IPS-20b (cell line): Measurements from ENCODE around the gene LAPTM4A.
A peak's percentile ranks its signal among the peaks of the same experiment; 100 is the strongest.

Experiments used
- H3K27ac ChIP-seq: one replicate; pipeline ENCODE4 v1.5.1; 2013; ENCODE audit warnings: low read length
- H3K27me3 ChIP-seq: 2 replicates; pipeline ENCODE4 v1.6.1; 2013; ENCODE audit warnings: mild to moderate bottlenecking, low read length, inconsistent platforms; ENCODE audit not compliant: insufficient read depth
- H3K36me3 ChIP-seq: 2 replicates; pipeline ENCODE4 v1.6.1; 2013; ENCODE audit warnings: low read depth, mild to moderate bottlenecking, inconsistent platforms, low read length, moderate library complexity; ENCODE audit not compliant: insufficient read depth
- H3K4me1 ChIP-seq: 2 replicates; pipeline ENCODE4 v1.6.1; 2013; ENCODE audit warnings: mild to moderate bottlenecking, control low read depth, inconsistent platforms, low read length, moderate library complexity; ENCODE audit not compliant: insufficient read depth
- H3K4me3 ChIP-seq: 2 replicates; pipeline ENCODE4 v1.5.1; 2013; ENCODE audit warnings: mild to moderate bottlenecking, low read length, inconsistent platforms
- H3K9ac ChIP-seq: 2 replicates; pipeline ENCODE4 v1.6.1; 2013; ENCODE audit warnings: low read depth, mild to moderate bottlenecking, inconsistent platforms, low read length, moderate library complexity
- H3K9me3 ChIP-seq: 2 replicates; pipeline ENCODE4 v1.6.1; 2013; ENCODE audit warnings: mild to moderate bottlenecking, low read depth, low read length, inconsistent platforms; ENCODE audit not compliant: insufficient read depth

Gene LAPTM4A

DNA sequence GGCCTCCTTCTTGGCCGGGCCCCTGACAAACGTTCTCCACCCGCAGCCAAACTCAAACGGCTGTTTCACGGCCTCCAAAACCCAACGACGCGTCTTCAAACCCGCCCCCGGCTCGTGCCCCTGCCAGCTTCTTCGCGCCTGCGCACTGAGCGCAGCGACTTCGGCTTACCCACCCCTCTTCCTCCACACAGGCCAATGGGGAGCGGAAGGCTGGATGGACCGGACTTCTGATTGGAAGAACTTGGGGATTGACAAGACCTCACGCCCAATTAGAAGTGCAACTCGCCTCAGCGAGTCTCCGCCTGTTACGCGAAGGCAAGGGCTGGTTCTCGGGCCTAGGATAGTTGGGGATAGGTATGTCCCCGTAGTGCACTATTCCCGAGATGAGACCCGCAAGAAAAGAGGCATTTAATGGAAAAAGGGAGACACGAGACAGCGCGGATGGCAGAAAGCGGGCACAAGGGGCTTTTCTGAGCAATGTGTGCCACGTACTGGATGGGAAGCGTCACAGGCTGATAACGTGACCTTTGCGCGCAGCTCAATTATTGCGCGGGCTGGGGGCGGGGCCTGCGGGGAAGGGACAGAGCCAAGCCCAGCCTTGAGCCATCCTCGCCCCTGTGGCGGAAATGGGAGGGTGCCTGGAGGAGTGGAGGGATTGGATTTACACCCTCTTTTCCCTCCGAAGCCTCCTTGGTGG lies at the start of gene LAPTM4A:
Gene LAPTM4A (minus strand): TSS at position 97 of the 697 bp plus-strand sequence. CDS start 108 bp downstream, outside the sequence.
- Histone ChIP-seq H3K27ac (peak within 1 kb of the TSS; percentile 88), H3K9me3 (no peaks in the 10 kb centered on the region), H3K4me3 (peak within 1 kb of the TSS; percentile 95), H3K27me3 (no peaks in the 10 kb centered on the region; the same call in 1 of the 2 replicates), H3K36me3 (no peaks in the 10 kb centered on the region), H3K4me1 (peaks cover 15% of the 10 kb centered on the region), H3K9ac (peak within 1 kb of the TSS; percentile 92)

DNA sequence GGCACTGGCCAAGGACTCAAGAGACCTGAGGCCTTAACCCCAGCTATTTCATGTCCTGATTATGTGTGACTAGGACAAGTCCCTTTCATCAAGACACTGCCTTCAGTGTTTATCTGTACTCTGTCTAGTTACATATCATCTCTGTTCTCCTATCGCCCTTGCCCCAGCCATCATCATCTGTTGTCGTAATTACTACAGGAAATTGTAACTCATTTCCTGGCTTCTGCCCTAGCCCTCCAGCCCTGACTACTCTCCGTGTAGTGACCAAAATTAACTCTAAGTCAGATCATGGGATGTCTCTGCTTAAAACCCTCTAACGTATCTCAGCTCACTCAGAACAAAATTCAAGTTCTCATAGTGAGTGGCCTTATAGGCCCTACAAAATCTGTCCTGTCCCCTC lies 49.3 kb upstream of the LAPTM4A start:
- Histone ChIP-seq H3K36me3 (no peaks in the 10 kb centered on the region), H3K27ac (no peak overlapping the region), H3K27me3 (peaks cover under 1% of the 10 kb centered on the region; the same call in 1 of the 2 replicates), H3K9me3 (no peaks in the 10 kb centered on the region; the same call in 1 of the 2 replicates), H3K9ac (no peak overlapping the region), H3K4me1 (no peaks in the 10 kb centered on the region), H3K4me3 (no peak overlapping the region)

GRCh38 chr2:20099780-20100179 lies 48.4 kb upstream of the LAPTM4A start:
- H3K4me3 ChIP-seq: no peak overlapping the region
- no peaks in the 10 kb centered on the region for H3K27me3 ChIP-seq
- H3K27ac ChIP-seq: no peak overlapping the region
- no peaks in the 10 kb centered on the region for H3K36me3 ChIP-seq
- H3K4me1 ChIP-seq: no peaks in the 10 kb centered on the region
- no peak overlapping the region for H3K9ac ChIP-seq
- H3K9me3 ChIP-seq: no peaks in the 10 kb centered on the region; the same call in 1 of the 2 replicates

GRCh38 chr2:20097889-20098714 lies 46.7 kb upstream of the LAPTM4A start:
- H3K4me1 ChIP-seq: peaks cover 9% of the 10 kb centered on the region; the same call in 1 of the 2 replicates
- no peak overlapping the region for H3K4me3 ChIP-seq
- no peaks in the 10 kb centered on the region for H3K27me3 ChIP-seq
- no peaks in the 10 kb centered on the region for H3K36me3 ChIP-seq
- no peaks in the 10 kb centered on the region; the same call in 1 of the 2 replicates for H3K9me3 ChIP-seq
- H3K9ac ChIP-seq: no peak overlapping the region
- H3K27ac ChIP-seq: no peak overlapping the region

DNA sequence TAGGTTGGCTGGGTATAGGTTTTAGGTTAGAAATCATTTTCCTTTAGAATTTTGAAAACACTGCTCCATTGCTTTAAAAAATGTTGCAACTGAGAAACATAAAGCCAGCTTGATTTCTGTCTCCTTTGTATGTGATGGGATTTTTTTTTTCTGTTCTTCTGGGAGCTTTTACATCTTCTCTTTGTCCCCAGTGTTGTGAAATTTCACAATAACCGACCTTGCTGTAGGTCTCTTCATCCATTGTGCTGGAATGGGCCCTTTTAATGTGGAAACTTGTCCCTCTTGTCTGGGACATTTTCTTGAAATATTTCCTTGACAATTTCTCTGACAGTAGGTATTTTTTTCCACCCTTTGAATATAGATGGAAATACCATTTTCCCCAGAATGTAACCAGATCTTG lies 44.0 kb upstream of the LAPTM4A start:
- H3K27me3 ChIP-seq: no peaks in the 10 kb centered on the region
- no peak overlapping the region for H3K27ac ChIP-seq
- H3K4me1 ChIP-seq: peaks cover 9% of the 10 kb centered on the region; the same call in 1 of the 2 replicates

GRCh38 chr2:20094955-20095354 lies 43.5 kb upstream of the LAPTM4A start:
- Histone ChIP-seq H3K36me3 (no peaks in the 10 kb centered on the region), H3K4me3 (no peak overlapping the region), H3K27me3 (no peaks in the 10 kb centered on the region), H3K4me1 (peaks cover 9% of the 10 kb centered on the region; the same call in 1 of the 2 replicates), H3K9ac (no peak overlapping the region), H3K27ac (no peak overlapping the region), H3K9me3 (no peaks in the 10 kb centered on the region)

More for the DNA sequence above, 44.0 kb upstream of the LAPTM4A start:
- H3K9ac ChIP-seq: no peak overlapping the region
- no peaks in the 10 kb centered on the region for H3K9me3 ChIP-seq
- H3K36me3 ChIP-seq: no peaks in the 10 kb centered on the region
- no peak overlapping the region for H3K4me3 ChIP-seq

DNA sequence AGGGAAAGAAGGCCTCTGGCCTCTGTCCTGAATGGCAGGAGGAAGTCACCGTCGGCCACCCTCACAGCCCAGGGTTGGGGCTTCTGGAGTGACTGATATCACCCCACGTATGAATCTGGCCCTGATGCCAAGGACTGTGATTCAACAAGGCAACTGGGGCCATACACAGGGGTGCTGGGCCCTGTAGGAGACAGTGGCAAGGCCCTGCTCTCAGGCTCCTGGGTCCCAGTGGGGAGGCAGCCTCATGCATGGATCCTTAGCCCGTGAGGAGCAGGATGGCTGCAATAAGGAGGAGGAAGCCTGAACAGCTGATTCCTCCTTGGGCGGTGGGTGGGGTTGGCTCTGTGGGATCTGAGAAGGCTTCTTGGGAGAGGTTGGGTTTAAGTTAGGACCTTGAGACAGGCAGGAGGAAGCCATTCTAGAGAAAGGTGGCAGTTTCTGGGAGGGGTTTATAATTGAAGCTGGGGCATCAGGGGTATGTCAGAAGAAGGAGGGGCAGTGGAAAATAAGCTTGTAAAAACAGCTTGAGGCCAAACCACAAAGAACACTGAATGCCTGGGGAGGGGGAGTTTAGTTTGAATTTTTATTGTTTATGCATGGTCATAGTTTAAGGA lies 42.8 kb upstream of the LAPTM4A start:
- no peaks in the 10 kb centered on the region for H3K27me3 ChIP-seq
- no peaks in the 10 kb centered on the region for H3K9me3 ChIP-seq
- no peak overlapping the region for H3K27ac ChIP-seq
- H3K4me3 ChIP-seq: no peak overlapping the region
- H3K4me1 ChIP-seq: peaks cover 9% of the 10 kb centered on the region; the same call in 1 of the 2 replicates
- no peaks in the 10 kb centered on the region for H3K36me3 ChIP-seq
- no peak overlapping the region for H3K9ac ChIP-seq

- Histone ChIP-seq H3K9ac (no peak overlapping the region; the same call in 1 of the 2 replicates), H3K9me3 (no peaks in the 10 kb centered on the region), H3K36me3 (no peaks in the 10 kb centered on the region), H3K27ac (no peak overlapping the region), H3K27me3 (no peaks in the 10 kb centered on the region), H3K4me3 (no peak overlapping the region), H3K4me1 (peaks cover 9% of the 10 kb centered on the region; the same call in 1 of the 2 replicates)
These were observed 42.1 kb upstream of the LAPTM4A start for GRCh38 chr2:20093263-20094141.

DNA sequence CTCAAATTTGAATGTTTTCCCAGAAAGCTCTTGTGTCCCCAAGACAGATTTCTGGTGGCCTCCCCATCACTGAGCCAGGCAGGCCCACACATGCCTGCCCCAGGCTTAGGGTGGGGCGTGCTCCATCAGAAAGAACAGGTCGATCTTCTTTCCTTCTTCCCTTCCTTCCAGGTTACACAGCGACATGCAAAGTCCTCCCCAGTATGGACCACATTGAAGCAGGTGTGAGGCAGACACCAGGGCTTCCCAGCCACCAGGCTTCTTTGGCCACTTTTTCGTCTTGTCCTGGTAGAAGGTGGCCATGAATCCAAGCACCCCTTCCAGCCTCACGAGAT lies 41.4 kb upstream of the LAPTM4A start:
- H3K4me1 ChIP-seq: peaks cover 9% of the 10 kb centered on the region; the same call in 1 of the 2 replicates

GRCh38 chr2:20092226-20092900 lies 40.9 kb upstream of the LAPTM4A start:
- H3K9ac ChIP-seq: no peak overlapping the region
- no peaks in the 10 kb centered on the region for H3K9me3 ChIP-seq
- no peak overlapping the region for H3K4me3 ChIP-seq
- peaks cover 9% of the 10 kb centered on the region; the same call in 1 of the 2 replicates for H3K4me1 ChIP-seq
- H3K36me3 ChIP-seq: no peaks in the 10 kb centered on the region
- no peak overlapping the region for H3K27ac ChIP-seq
- H3K27me3 ChIP-seq: no peaks in the 10 kb centered on the region

More for the DNA sequence above, 41.4 kb upstream of the LAPTM4A start:
- H3K4me3 ChIP-seq: no peak overlapping the region
- H3K36me3 ChIP-seq: no peaks in the 10 kb centered on the region
- no peaks in the 10 kb centered on the region for H3K27me3 ChIP-seq
- no peaks in the 10 kb centered on the region for H3K9me3 ChIP-seq
- no peak overlapping the region for H3K9ac ChIP-seq
- no peak overlapping the region for H3K27ac ChIP-seq
